ENCODE results near the gene KLHL22.

GRCh38 chr22:20479612-20480196 lies 15.9 kb downstream of the KLHL22 start:
- TF ChIP-seq POLR2AphosphoS5 (IDR thresholded peaks at IDR 0.05) (no peak), POLR2A (IDR thresholded peaks at IDR 0.05) (no peak), CTCF (IDR thresholded peaks at IDR 0.05) (no peak)
